Smooth muscle cell (in vitro differentiated cells): ENCODE measurements around the gene CANT1. TPM values are rescaled to one million over a fixed set of nuclear protein-coding genes. Genes with fewer than 3 reads are reported as not detected.

Experiments
- DNase-seq: peaks from one replicate; lab custom pipeline; 2025; ENCODE audit not compliant: unreplicated experiment; lab: John Stamatoyannopoulos, UW
- H2AFZ ChIP-seq: fragments of 200-600 bp; sonication (generic); 2 replicates; pipeline ENCODE4 v1.6.0; 2016; ENCODE audit warnings: antibody characterized with exemption, low read depth, mild to moderate bottlenecking
- H3F3A ChIP-seq: fragments of 200-600 bp; sonication (generic); 2 replicates; pipeline ENCODE4 v1.6.0; 2017; ENCODE audit warnings: antibody characterized with exemption, low read depth
- H3K27ac ChIP-seq: fragments of 200-600 bp; sonication (generic); 2 replicates; pipeline ENCODE4 v1.5.1; 2016; ENCODE audit warnings: low read depth, mild to moderate bottlenecking
- H3K27me3 ChIP-seq: fragments of 200-600 bp; sonication (generic); 2 replicates; pipeline ENCODE4 v1.6.1; 2016; ENCODE audit warnings: low read depth, mild to moderate bottlenecking
- H3K36me3 ChIP-seq: fragments of 200-600 bp; sonication (generic); 2 replicates; pipeline ENCODE4 v1.5.1; 2016; ENCODE audit warnings: low read depth
- H3K4me1 ChIP-seq: fragments of 200-600 bp; sonication (generic); 2 replicates; pipeline ENCODE4 v1.5.1; 2016; ENCODE audit warnings: low read depth
- H3K4me2 ChIP-seq: fragments of 200-600 bp; sonication (generic); 2 replicates; pipeline ENCODE4 v1.6.0; 2016; ENCODE audit warnings: mild to moderate bottlenecking
- H3K4me3 ChIP-seq: fragments of 200-600 bp; sonication (generic); 2 replicates; pipeline ENCODE4 v1.5.1; 2016; ENCODE audit warnings: mild to moderate bottlenecking
- H3K79me2 ChIP-seq: fragments of 200-600 bp; sonication (generic); 2 replicates; pipeline ENCODE4 v1.6.0; 2016; ENCODE audit warnings: low read depth, mild to moderate bottlenecking
- H3K9ac ChIP-seq: fragments of 200-600 bp; sonication (generic); 2 replicates; pipeline ENCODE4 v1.6.0; 2016; ENCODE audit warnings: low read depth
- H3K9me3 ChIP-seq: fragments of 200-600 bp; sonication (generic); replicated peaks from 2 replicates; pipeline ENCODE4 v1.5.1; 2016; ENCODE audit warnings: low read depth
- H4K20me1 ChIP-seq: fragments of 200-600 bp; sonication (generic); 2 replicates; pipeline ENCODE4 v1.6.0; 2016; ENCODE audit warnings: low read depth
- WGBS: methylation state at CpG from one replicate; pipeline ENCODE4 v1.1.7; 2016; ENCODE audit warnings: low lambda C conversion rate; 5-methylcytosine and 5-hydroxymethylcytosine counted together
- polyA plus RNA-seq: library from polyadenylated mRNA; unstranded; fragments of >200 nt; fragmentation: Nextera tagmentation; extraction: Ambion mirVana; gene quantifications from 2 replicates; pipeline ENCODE4 v1.2.1, GENCODE V29; 2016
- total RNA-seq: library from RNA; depleted of rRNA; stranded (reverse); fragments of >200 nt; gene quantifications from 2 replicates; pipeline ENCODE4 v1.2.3, GENCODE V29; 2014
- TF ChIP-seq, protein P1 (sequence below): fragments of 200-600 bp; sonication (generic); IDR thresholded peaks from 2 replicates; pipeline ENCODE4 v1.5.1; 2017; ENCODE audit warnings: borderline replicate concordance, mild to moderate bottlenecking, antibody characterized with exemption; ENCODE audit not compliant: insufficient read depth, poor library complexity, severe bottlenecking

Gene CANT1
- total and polyA plus RNA-seq, 2 experiments from 2014 or later = 38.3 to 42.1 TPM

DNA sequence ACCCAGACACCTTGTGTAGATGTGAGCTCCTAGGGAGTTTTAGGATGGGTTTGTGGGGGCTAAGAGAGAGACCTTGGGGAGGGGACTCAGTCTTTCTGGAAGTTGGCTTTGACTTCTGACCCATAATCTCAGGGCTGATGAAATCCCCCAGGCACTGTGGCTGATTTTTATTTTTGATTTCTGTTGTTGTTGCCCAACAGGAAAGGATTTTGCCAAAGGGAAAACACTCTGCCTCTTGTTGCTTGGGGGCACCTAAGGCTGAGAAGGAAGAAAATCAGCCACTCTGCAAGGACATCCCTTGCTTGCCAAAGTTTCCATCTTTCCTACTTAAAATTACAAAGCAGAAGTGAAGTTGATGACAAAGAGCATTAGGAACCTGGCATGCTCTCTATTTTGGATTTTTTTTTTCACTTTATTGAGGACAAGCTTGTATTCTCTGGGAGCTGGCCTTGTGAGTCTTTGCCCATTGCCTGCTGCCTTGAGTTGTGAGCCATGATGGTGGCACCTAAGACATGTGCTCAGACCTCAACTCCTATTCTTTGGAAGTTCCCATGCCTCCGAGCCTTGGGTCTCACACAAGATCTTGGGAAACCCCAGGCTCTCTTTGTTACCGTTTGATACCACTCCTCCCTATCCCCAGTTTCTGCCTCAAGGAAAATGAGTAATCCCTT, 11.2 kb upstream of the CANT1 start:
- Histone ChIP-seq H3K27me3 (no peaks in the 10 kb centered on the region), H3K36me3 (no peaks in the 10 kb centered on the region), H3F3A (no peaks in the 10 kb centered on the region), H2AFZ (no peak overlapping the region), H3K4me2 (peak overlapping the region; percentile 28), H3K4me3 (no peak overlapping the region), H4K20me1 (no peaks in the 10 kb centered on the region), H3K9ac (no peak overlapping the region), H3K27ac (no peak overlapping the region), H3K4me1 (peaks cover 11% of the 10 kb centered on the region), H3K79me2 (no peaks in the 10 kb centered on the region), H3K9me3 (no peaks in the 10 kb centered on the region)
- WGBS = 40% methylated on average over 2 of the region's 2 CpGs
- no peak for DNase-seq
- TF ChIP-seq, protein P1, sequence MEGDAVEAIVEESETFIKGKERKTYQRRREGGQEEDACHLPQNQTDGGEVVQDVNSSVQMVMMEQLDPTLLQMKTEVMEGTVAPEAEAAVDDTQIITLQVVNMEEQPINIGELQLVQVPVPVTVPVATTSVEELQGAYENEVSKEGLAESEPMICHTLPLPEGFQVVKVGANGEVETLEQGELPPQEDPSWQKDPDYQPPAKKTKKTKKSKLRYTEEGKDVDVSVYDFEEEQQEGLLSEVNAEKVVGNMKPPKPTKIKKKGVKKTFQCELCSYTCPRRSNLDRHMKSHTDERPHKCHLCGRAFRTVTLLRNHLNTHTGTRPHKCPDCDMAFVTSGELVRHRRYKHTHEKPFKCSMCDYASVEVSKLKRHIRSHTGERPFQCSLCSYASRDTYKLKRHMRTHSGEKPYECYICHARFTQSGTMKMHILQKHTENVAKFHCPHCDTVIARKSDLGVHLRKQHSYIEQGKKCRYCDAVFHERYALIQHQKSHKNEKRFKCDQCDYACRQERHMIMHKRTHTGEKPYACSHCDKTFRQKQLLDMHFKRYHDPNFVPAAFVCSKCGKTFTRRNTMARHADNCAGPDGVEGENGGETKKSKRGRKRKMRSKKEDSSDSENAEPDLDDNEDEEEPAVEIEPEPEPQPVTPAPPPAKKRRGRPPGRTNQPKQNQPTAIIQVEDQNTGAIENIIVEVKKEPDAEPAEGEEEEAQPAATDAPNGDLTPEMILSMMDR = no peak

DNA sequence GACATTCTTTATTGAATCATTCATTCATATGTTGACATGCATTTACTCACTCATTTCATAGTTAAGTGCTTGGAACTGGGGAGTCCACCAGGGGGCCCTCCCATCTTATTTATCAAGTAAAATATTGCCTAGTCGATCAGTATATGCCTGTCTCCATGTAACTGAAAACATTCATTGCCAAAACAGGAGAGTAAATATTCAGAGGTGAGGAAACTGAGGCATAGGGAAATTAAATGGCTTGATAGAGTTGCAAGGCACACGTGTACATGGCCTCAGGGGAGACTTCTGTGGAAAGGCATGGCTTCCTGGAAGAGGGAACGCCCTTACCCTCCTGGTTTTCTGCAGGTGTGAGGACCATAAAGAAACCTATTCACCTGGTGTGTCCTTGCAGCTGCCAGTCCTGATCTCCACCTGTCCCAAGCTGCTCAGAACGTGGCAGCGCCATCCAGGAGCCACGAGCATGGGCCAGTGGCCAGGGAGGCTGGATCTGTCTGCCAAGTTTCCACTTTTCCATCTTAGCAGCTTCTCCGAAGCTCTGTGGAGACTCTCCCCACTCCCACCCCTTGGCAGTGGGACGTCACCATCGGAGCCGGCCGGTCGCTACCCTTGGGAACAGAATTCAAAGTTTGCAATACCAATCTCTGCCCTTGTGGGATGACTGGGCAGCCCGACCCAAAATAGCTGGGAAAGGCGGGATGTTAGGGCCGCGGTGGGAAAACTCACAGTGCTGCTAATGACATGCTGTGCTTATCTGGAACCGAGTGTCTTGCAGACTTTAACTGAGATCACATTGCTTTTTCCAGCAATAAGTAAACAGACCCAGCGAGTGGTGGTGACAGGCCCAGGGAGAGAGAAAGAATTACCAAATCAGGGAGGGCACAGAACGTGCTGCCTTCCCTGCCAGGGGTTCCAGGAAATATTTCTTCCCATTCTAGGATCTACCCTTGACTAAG, 10.3 kb upstream of the CANT1 start:
- TF ChIP-seq, protein P1 = peak; percentile 70
- Histone ChIP-seq H2AFZ (no peak overlapping the region), H3K27me3 (no peaks in the 10 kb centered on the region), H3K4me3 (no peak overlapping the region), H3K36me3 (no peaks in the 10 kb centered on the region), H3K79me2 (no peaks in the 10 kb centered on the region), H3F3A (no peaks in the 10 kb centered on the region), H4K20me1 (no peaks in the 10 kb centered on the region), H3K9me3 (no peaks in the 10 kb centered on the region), H3K4me2 (peak overlapping the region; percentile 28), H3K4me1 (peaks cover 11% of the 10 kb centered on the region), H3K9ac (no peak overlapping the region), H3K27ac (no peak overlapping the region)
- 48% methylated on average over 19 of the region's 19 CpGs for WGBS
- DNase-seq = no peak

DNA sequence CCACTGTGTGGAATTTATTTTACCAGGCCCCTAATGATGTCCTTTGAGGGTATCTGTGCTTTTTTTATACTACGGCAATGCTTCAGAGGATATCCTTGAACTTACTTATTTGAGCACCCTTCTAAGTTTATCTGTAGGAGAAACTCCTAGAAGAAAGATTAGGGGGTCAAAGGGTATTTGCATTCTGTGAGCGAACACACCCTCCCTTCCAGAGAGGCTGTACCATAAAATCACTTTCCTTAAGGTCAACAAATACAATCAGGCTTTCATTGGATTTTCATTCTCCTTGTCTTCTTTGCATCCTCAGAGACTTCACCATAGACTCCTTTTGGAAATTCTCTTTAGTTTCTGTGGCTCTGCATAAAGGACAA, 9.7 kb upstream of the CANT1 start:
- TF ChIP-seq, protein P1 = no peak
- no peak overlapping the region for H2AFZ ChIP-seq
- no peaks in the 10 kb centered on the region for H3K79me2 ChIP-seq
- no peaks in the 10 kb centered on the region for H4K20me1 ChIP-seq
- no peak overlapping the region for H3K27ac ChIP-seq
- H3F3A ChIP-seq = no peaks in the 10 kb centered on the region
- 94% methylated on average over 2 of the region's 2 CpGs for WGBS
- H3K9ac ChIP-seq = no peak overlapping the region
- no peaks in the 10 kb centered on the region for H3K27me3 ChIP-seq
- no peaks in the 10 kb centered on the region for H3K9me3 ChIP-seq
- H3K4me2 ChIP-seq = no peak overlapping the region
- peaks cover 7% of the 10 kb centered on the region for H3K4me1 ChIP-seq
- no peak for DNase-seq
- H3K4me3 ChIP-seq = no peak overlapping the region
- H3K36me3 ChIP-seq = no peaks in the 10 kb centered on the region
